GM12878 (cell line): ENCODE data around the gene VSTM1. TPM values are rescaled to one million over a fixed set of nuclear protein-coding genes. Genes with fewer than 3 reads are reported as not detected.

Source experiments
- BACH1 ChIP-seq: fragments of 450-650 bp; IDR thresholded peaks from 2 replicates; pipeline ENCODE4 v1.6.1; 2017; ENCODE audit warnings: mild to moderate bottlenecking, borderline replicate concordance
- BCLAF1 ChIP-seq: fragments of 450-650 bp; IDR thresholded peaks from 2 replicates; pipeline ENCODE4 v1.6.1; 2017; ENCODE audit warnings: antibody characterized with exemption, mild to moderate bottlenecking, moderate library complexity
- BMI1 ChIP-seq: fragments of 450-650 bp; IDR thresholded peaks from 2 replicates; pipeline ENCODE4 v1.6.1; 2016; ENCODE audit warnings: mild to moderate bottlenecking, moderate library complexity, borderline replicate concordance
- DPF2 ChIP-seq: fragments of 450-650 bp; IDR thresholded peaks from 2 replicates; pipeline ENCODE4 v1.6.1; 2017; ENCODE audit warnings: mild to moderate bottlenecking
- EP300 ChIP-seq, 2 experiments: fragments of 150-350 bp in 1 of 2; IDR thresholded peaks; 2 replicates each; pipeline ENCODE4 v1.6.1; 2011 to 2012; ENCODE audit warnings: low read depth in 2 of 2, low read length in 2 of 2, borderline replicate concordance in 1 of 2, improper control_type of control experiment in 1 of 2, inconsistent platforms in 1 of 2; ENCODE audit not compliant: control insufficient read depth in 1 of 2
- ESRRA ChIP-seq: IDR thresholded peaks from 2 replicates; pipeline ENCODE4 v1.6.1; 2012; ENCODE audit warnings: mild to moderate bottlenecking, low read length, improper control_type of control experiment
- GATAD2B ChIP-seq: fragments of 450-650 bp; conservative IDR thresholded peaks from 2 replicates; pipeline ENCODE4 v1.6.1; 2017; ENCODE audit warnings: low read depth, mild to moderate bottlenecking, moderate library complexity
- HCFC1 ChIP-seq: fragments of 150-350 bp; IDR thresholded peaks from 2 replicates; pipeline ENCODE4 v1.6.1; 2014; ENCODE audit warnings: low read length
- JUNB ChIP-seq: IDR thresholded peaks from 2 replicates; pipeline ENCODE4 v1.6.1; 2016; ENCODE audit warnings: antibody characterized with exemption, mild to moderate bottlenecking
- KAT2A ChIP-seq: conservative IDR thresholded peaks from 2 replicates; pipeline ENCODE4 v1.6.1; 2011; ENCODE audit warnings: low read depth, low read length; ENCODE audit not compliant: control insufficient read depth
- KDM1A ChIP-seq: fragments of 200-600 bp; sonication (generic); IDR thresholded peaks from 2 replicates; pipeline ENCODE4 v1.6.1; 2016; ENCODE audit warnings: borderline replicate concordance
- KLF5 ChIP-seq: fragments of 450-650 bp; IDR thresholded peaks from 2 replicates; pipeline ENCODE4 v1.6.1; 2014; ENCODE audit warnings: mild to moderate bottlenecking; ENCODE audit not compliant: partially characterized antibody
- MLLT1 ChIP-seq: fragments of 450-650 bp; IDR thresholded peaks from 2 replicates; pipeline ENCODE4 v1.6.1; 2016; ENCODE audit warnings: mild to moderate bottlenecking
- NFXL1 ChIP-seq: fragments of 450-650 bp; IDR thresholded peaks from 2 replicates; pipeline ENCODE4 v1.6.1; 2017; ENCODE audit warnings: antibody characterized with exemption, mild to moderate bottlenecking, borderline replicate concordance
- NR2F1 ChIP-seq: fragments of 450-650 bp; conservative IDR thresholded peaks from 2 replicates; pipeline ENCODE4 v1.6.1; 2017; ENCODE audit warnings: mild to moderate bottlenecking
- PAX5 ChIP-seq: IDR thresholded peaks from 2 replicates; pipeline ENCODE4 v1.6.1; 2011; ENCODE audit warnings: low read depth, low read length, borderline replicate concordance
- POU2F2 ChIP-seq: IDR thresholded peaks from 3 replicates; pipeline ENCODE4 v1.6.1; 2011; ENCODE audit warnings: low read depth, mild to moderate bottlenecking, low read length, borderline replicate concordance
- RELA ChIP-seq: fragments of 450-650 bp; IDR thresholded peaks from 2 replicates; pipeline ENCODE4 v1.8.0; 2014; ENCODE audit warnings: borderline replicate concordance; ENCODE audit not compliant: partially characterized antibody
- SKIL ChIP-seq: fragments of 450-650 bp; IDR thresholded peaks from 2 replicates; pipeline ENCODE4 v1.6.1; 2017; ENCODE audit warnings: mild to moderate bottlenecking, low read depth, inconsistent platforms; ENCODE audit not compliant: poor library complexity, severe bottlenecking
- SREBF1 ChIP-seq: IDR thresholded peaks from 2 replicates; pipeline ENCODE4 v1.6.1; 2012; ENCODE audit warnings: mild to moderate bottlenecking, low read length
- STAT3 ChIP-seq: IDR thresholded peaks from 2 replicates; pipeline ENCODE4 v1.6.1; 2011; ENCODE audit warnings: low read depth, low read length, improper control_type of control experiment
- TARDBP ChIP-seq: IDR thresholded peaks from 2 replicates; pipeline ENCODE4 v1.6.1; 2016; ENCODE audit warnings: borderline replicate concordance
- WRNIP1 ChIP-seq: IDR thresholded peaks from 2 replicates; pipeline ENCODE4 v1.6.1; 2011; ENCODE audit warnings: low read depth, low read length, improper control_type of control experiment, borderline replicate concordance
- YY1 ChIP-seq: IDR thresholded peaks from 2 replicates; pipeline ENCODE4 v1.6.1; 2011; ENCODE audit warnings: low read depth, mild to moderate bottlenecking, low read length
- ZBED1 ChIP-seq: IDR thresholded peaks from 2 replicates; pipeline ENCODE4 v1.6.1; 2016; ENCODE audit warnings: borderline replicate concordance
- ZNF24 ChIP-seq: fragments of 450-650 bp; IDR thresholded peaks from 2 replicates; pipeline ENCODE4 v1.6.1; 2017; ENCODE audit warnings: antibody characterized with exemption, mild to moderate bottlenecking
- ZNF274 ChIP-seq: IDR thresholded peaks from one replicate; pipeline ENCODE4 v1.8.0; 2011; ENCODE audit not compliant: insufficient read length, insufficient read depth
- polyA plus RNA-seq, 11 experiments: library from polyadenylated mRNA; depleted of rRNA in 4 of 11; unstranded in 6 of 11; stranded (reverse) in 5 of 11; fragments of >200 nt; fragmentation: Nextera tagmentation in 4 of 11; fragmentation: Illumina TruSeq in 1 of 11; extraction: Ambion mirVana in 4 of 11; extraction: Trizol in 1 of 11; gene quantifications; 1 replicate in 1 of 11; 2 replicates in 10 of 11; pipeline versions ENCODE4 v1.2.1 to v1.2.3, GENCODE V29; 2011 to 2016; ENCODE audit warnings: inconsistent platforms in 2 of 11, missing spikeins in 2 of 11, low read depth in 1 of 11
- total RNA-seq, 4 experiments: library from RNA; depleted of rRNA in 3 of 4; stranded (reverse); fragments of >200 nt in 3 of 4; fragmentation: Illumina TruSeq in 1 of 4; extraction: Trizol in 1 of 4; gene quantifications; 2 replicates each; pipeline versions ENCODE4 v1.2.1 to v1.2.3, GENCODE V29; 2013 to 2021

VSTM1 gene
- total and polyA plus RNA-seq, 10 of the 15 experiments (the other 5 are each of a cell fraction or from before 2014, with no cell fraction given): not detected

- 0 out of 2 replicates have a peak, but pooled peaks have one; percentile 56 for TF ChIP-seq WRNIP1
- no peak for TF ChIP-seq KDM1A
- TF ChIP-seq PAX5: no peak; the same call in 1 of the 2 replicates
- TF ChIP-seq POU2F2: peak; percentile 40; the same call in 1 of the 3 replicates
- peak; percentile 56; the same call in 1 of the 2 replicates for TF ChIP-seq SREBF1
- TF ChIP-seq GATAD2B: peak; percentile 37; the same call in 1 of the 2 replicates
- TF ChIP-seq NR2F1: peak; percentile 97
- TF ChIP-seq HCFC1: peak; percentile 98
- peak; percentile 71 for TF ChIP-seq KLF5
- no peak for TF ChIP-seq ZNF274
- TF ChIP-seq NFXL1: no peak
- TF ChIP-seq STAT3: no peak
- peak; percentile 97 for TF ChIP-seq YY1
- no peak for TF ChIP-seq ESRRA
- no peak for TF ChIP-seq JUNB
- TF ChIP-seq ZBED1: no peak
- peak; percentile 87; the same call in 1 of the 2 replicates for TF ChIP-seq TARDBP
- no peak for TF ChIP-seq KAT2A
- no peak for TF ChIP-seq MLLT1
- peak; percentile 37 for TF ChIP-seq RELA
- TF ChIP-seq BMI1: no peak
- TF ChIP-seq SKIL: no peak
- no peak for TF ChIP-seq ZNF24
- no peak for TF ChIP-seq BCLAF1
- no peak for TF ChIP-seq BACH1
- no peak for TF ChIP-seq EP300 (IDR thresholded peaks at IDR 0.05; ENCODE audit: borderline replicate concordance in 1 of 2, control insufficient read depth in 1 of 2, low read depth in 2 of 2, low read length in 2 of 2)
- no peak for TF ChIP-seq DPF2
Observed at GRCh38 chr19:54102421-54103169, 38.9 kb upstream of the VSTM1 start, which contains the start of gene NDUFA3 (continued).
